ENCODE measurements around the gene ZFYVE9.
A peak's percentile ranks its signal among the peaks of the same experiment; 100 is the strongest.

The ZFYVE9 gene

GRCh38 chr1:52355847-52356505, 214.1 kb downstream of the ZFYVE9 start:
- Histone ChIP-seq H3K9ac (ENCODE audit: low read depth, low read length) (no peak overlapping the region), H3K9me3 (replicated peaks; ENCODE audit: low read length) (no peaks in the 10 kb centered on the region), H3K4me2 (ENCODE audit: low read length) (no peak overlapping the region), H3K27me3 (ENCODE audit: control insufficient read depth, insufficient read depth, low read length) (no peaks in the 10 kb centered on the region), H3K4me1 (ENCODE audit: control insufficient read depth, insufficient read depth, low read length) (peaks cover 4% of the 10 kb centered on the region), H3K36me3 (ENCODE audit: insufficient read depth, low read length) (peaks cover 93% of the 10 kb centered on the region), H3K4me3 (ENCODE audit: low read length) (no peak overlapping the region)

DNA sequence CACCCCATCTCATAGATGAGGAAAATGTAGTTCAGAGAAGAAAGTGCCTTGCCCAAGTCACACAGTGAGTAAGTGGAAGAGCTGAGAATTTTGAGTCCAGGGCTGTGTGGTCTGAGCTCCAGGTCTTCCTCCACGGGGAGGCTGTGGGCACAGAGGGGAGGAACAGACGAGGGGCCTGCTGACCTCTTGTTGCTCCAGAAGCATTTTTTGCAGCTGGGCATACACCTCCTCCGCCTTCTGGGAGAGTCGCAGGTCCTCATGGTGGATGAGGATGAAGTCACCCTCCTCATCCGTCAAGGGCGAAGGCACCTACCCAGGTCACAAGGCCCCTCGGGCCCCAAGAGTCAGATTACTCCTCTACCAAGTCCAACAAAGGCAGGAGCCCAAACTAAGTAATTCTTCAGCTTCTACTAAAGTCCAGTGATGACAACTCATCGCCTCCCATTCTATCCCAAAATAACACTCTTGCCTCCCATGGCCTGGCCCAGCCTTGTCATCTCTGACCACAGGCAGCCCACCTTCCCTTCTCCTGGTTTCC, 215.0 kb downstream of the ZFYVE9 start:
- Histone ChIP-seq H3K4me1 (ENCODE audit: control insufficient read depth, insufficient read depth, low read length) (no peaks in the 10 kb centered on the region), H3K9ac (ENCODE audit: low read depth, low read length) (no peak overlapping the region), H3K4me3 (ENCODE audit: low read length) (no peak overlapping the region)

GRCh38 chr1:52357397-52357796, 215.5 kb downstream of the ZFYVE9 start:
- H3K9ac ChIP-seq (ENCODE audit: low read depth, low read length) = no peak overlapping the region
- no peak overlapping the region for H3K4me3 ChIP-seq (ENCODE audit: low read length)
- H3K4me1 ChIP-seq (ENCODE audit: control insufficient read depth, insufficient read depth, low read length) = no peaks in the 10 kb centered on the region
- H3K4me2 ChIP-seq (ENCODE audit: low read length) = no peak overlapping the region
- no peaks in the 10 kb centered on the region for H3K27me3 ChIP-seq (ENCODE audit: control insufficient read depth, insufficient read depth, low read length)
- peaks cover 97% of the 10 kb centered on the region for H3K36me3 ChIP-seq (ENCODE audit: insufficient read depth, low read length)
- H3K9me3 ChIP-seq (replicated peaks; ENCODE audit: low read length) = no peaks in the 10 kb centered on the region

More for the DNA sequence above, 215.0 kb downstream of the ZFYVE9 start:
- H3K27me3 ChIP-seq (ENCODE audit: control insufficient read depth, insufficient read depth, low read length) = no peaks in the 10 kb centered on the region
- H3K4me2 ChIP-seq (ENCODE audit: low read length) = no peak overlapping the region
- no peaks in the 10 kb centered on the region for H3K9me3 ChIP-seq (replicated peaks; ENCODE audit: low read length)
- peaks cover 96% of the 10 kb centered on the region for H3K36me3 ChIP-seq (ENCODE audit: insufficient read depth, low read length)

DNA sequence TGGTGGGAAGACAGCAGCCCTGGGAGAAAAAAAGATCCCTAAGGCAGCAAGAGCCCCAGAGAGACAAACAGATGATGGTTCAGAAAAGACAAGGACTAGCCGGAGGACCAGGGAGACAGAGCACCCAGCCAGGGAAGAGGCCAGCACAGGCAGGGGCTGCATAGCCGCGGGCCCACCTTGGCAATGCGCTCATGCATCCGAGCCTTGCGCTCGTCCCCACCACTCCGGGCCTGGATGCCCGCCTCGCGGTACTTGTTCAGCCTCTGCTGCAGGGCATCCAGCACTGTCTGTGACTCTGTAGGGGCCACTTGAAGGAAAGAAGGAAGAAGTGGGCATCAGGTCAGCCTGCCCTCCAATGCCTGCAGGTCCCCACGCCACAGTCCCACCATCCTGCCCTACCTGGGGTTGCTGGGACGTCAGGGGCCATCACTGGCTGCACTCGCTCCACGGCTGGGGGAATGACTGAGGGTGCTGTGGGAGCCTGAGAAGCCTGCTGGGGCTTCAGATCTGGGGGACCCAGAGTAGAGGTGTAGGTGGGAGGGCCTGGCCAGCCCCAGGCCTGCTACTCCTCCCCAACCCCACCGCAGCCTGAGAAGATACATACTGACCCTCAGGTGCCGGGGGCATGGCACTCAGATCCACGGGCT, 217.1 kb downstream of the ZFYVE9 start:
- Histone ChIP-seq H3K9me3 (replicated peaks; ENCODE audit: low read length) (no peaks in the 10 kb centered on the region), H3K36me3 (ENCODE audit: insufficient read depth, low read length) (peaks cover 88% of the 10 kb centered on the region), H3K4me2 (ENCODE audit: low read length) (no peak overlapping the region), H3K9ac (ENCODE audit: low read depth, low read length) (no peak overlapping the region), H3K27me3 (ENCODE audit: control insufficient read depth, insufficient read depth, low read length) (no peaks in the 10 kb centered on the region), H3K4me3 (ENCODE audit: low read length) (no peak overlapping the region), H3K4me1 (ENCODE audit: control insufficient read depth, insufficient read depth, low read length) (no peaks in the 10 kb centered on the region)

DNA sequence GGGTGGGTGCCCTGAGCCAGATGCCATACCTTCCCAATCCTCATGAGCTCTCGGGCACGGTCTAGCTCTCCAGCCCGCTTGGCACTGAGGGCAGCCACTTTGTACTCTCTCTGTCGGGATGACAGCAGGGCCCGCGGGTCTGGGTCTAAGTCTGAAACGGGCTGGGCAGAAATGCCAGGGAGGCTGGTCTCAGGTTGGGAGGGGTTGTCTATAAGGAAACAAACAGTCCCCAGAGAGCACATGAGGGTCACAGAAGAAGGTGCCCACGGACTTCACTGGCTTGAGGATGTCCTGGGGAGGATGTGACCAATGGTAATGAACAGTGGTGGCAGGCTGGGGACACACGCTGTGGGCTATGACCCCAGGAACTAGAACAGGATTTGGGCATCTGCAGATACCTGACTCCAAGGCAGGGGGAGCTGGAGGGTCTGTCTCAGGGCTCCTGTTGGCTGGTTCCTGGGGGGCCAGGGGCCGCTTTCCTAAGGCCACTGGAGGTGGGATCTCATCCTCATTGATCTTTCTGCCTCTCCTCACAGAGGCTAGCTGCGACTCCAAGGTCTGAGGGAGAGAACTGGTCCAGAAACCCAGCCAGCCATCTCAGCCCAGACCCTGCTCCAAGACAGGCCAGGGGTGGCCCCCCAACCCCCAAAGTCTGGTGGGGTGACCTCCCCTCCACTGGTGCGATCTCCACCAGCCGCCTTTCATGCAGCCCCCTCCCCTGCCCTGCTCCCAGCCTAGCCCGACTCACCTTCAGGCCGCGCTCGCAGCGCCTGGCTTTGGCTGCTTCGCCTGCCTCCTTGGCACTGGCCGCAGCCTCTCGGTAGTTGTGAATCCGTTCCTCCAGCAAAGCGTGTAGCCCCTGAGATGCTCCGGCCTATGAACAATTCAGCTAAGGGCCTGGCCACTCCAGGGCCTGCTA, 218.0 kb downstream of the ZFYVE9 start:
- Histone ChIP-seq H3K27me3 (ENCODE audit: control insufficient read depth, insufficient read depth, low read length) (no peaks in the 10 kb centered on the region), H3K9ac (ENCODE audit: low read depth, low read length) (no peak overlapping the region), H3K36me3 (ENCODE audit: insufficient read depth, low read length) (peaks cover 79% of the 10 kb centered on the region), H3K4me1 (ENCODE audit: control insufficient read depth, insufficient read depth, low read length) (peaks cover 9% of the 10 kb centered on the region), H3K4me3 (ENCODE audit: low read length) (no peak overlapping the region), H3K4me2 (ENCODE audit: low read length) (no peak overlapping the region), H3K9me3 (replicated peaks; ENCODE audit: low read length) (no peaks in the 10 kb centered on the region)

GRCh38 chr1:52360595-52360968, 218.7 kb downstream of the ZFYVE9 start:
- Histone ChIP-seq H3K4me1 (ENCODE audit: control insufficient read depth, insufficient read depth, low read length) (peaks cover 12% of the 10 kb centered on the region), H3K9me3 (replicated peaks; ENCODE audit: low read length) (no peaks in the 10 kb centered on the region), H3K27me3 (ENCODE audit: control insufficient read depth, insufficient read depth, low read length) (no peaks in the 10 kb centered on the region), H3K4me3 (ENCODE audit: low read length) (no peak overlapping the region), H3K9ac (ENCODE audit: low read depth, low read length) (no peak overlapping the region), H3K36me3 (ENCODE audit: insufficient read depth, low read length) (peaks cover 72% of the 10 kb centered on the region), H3K4me2 (ENCODE audit: low read length) (no peak overlapping the region)

DNA sequence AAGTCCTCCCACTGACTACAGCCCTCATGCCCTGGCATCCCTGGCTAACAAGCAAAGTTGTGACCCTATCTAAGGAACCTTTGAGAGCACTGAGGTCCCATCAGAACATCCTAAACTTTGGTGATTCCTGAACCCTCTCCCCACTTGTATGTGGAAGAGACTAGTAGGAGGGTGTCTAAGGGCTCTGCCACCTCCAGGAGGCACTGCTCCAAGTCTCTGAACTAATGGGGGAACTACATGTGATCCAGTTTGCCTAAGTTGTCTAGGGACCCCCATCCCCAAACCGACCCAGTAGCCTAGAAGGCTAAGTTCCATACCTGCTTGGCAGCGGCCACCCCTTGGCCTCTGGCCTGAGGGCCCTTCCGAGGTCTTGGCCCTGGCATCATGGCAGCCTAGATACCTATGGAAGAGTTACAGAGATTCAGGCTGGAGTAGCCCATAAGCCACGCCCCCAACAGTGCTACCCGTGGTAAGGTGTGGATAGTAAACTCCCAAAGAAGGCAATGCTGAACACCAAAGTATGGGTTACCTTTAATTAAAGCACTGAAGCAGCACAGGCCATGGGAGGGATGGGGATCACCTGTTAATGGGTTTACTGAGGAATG, 222.4 kb downstream of the ZFYVE9 start:
- H3K36me3 ChIP-seq (ENCODE audit: insufficient read depth, low read length) = peaks cover 35% of the 10 kb centered on the region
- no peaks in the 10 kb centered on the region for H3K27me3 ChIP-seq (ENCODE audit: control insufficient read depth, insufficient read depth, low read length)
- H3K4me2 ChIP-seq (ENCODE audit: low read length) = peak overlapping the region; percentile 95
- peak overlapping the region; percentile 94 for H3K4me3 ChIP-seq (ENCODE audit: low read length)
- no peaks in the 10 kb centered on the region for H3K9me3 ChIP-seq (replicated peaks; ENCODE audit: low read length)
- peaks cover 16% of the 10 kb centered on the region for H3K4me1 ChIP-seq (ENCODE audit: control insufficient read depth, insufficient read depth, low read length)
- peak overlapping the region; percentile 95 for H3K9ac ChIP-seq (ENCODE audit: low read depth, low read length)

DNA sequence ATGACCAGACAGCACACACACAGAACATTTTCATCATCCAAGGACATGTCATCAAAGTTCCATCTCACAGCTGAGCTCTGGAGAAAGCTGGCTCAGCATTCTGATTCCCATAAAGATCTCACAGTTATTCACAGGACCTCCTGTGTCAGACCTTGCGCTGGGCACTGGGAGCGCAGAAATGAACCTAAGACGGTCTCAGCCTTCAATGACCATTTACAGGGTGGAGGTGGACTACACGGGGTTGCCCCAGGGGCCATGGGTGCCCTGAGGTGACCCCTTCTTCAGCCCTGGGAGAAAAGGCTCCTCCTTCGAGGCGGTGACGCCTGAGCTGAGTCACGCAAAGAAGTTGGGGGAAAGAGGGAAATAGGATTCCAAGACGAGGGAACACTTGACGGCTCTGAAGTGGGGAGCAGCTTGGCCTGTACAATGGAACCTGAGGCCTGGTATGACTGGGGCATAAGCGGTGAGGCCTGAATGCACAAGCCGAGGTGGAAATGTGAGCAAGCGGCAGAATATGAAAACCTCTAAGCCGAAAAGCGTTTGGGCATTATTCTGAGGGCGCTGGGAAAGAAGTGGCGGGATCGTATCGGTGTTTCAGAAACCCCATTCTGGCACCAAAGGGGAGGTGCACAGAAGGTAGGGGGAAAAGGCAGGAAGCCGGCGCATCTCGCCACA, 223.3 kb downstream of the ZFYVE9 start:
- Histone ChIP-seq H3K36me3 (ENCODE audit: insufficient read depth, low read length) (peaks cover 27% of the 10 kb centered on the region), H3K4me1 (ENCODE audit: control insufficient read depth, insufficient read depth, low read length) (peaks cover 16% of the 10 kb centered on the region)

DNA sequence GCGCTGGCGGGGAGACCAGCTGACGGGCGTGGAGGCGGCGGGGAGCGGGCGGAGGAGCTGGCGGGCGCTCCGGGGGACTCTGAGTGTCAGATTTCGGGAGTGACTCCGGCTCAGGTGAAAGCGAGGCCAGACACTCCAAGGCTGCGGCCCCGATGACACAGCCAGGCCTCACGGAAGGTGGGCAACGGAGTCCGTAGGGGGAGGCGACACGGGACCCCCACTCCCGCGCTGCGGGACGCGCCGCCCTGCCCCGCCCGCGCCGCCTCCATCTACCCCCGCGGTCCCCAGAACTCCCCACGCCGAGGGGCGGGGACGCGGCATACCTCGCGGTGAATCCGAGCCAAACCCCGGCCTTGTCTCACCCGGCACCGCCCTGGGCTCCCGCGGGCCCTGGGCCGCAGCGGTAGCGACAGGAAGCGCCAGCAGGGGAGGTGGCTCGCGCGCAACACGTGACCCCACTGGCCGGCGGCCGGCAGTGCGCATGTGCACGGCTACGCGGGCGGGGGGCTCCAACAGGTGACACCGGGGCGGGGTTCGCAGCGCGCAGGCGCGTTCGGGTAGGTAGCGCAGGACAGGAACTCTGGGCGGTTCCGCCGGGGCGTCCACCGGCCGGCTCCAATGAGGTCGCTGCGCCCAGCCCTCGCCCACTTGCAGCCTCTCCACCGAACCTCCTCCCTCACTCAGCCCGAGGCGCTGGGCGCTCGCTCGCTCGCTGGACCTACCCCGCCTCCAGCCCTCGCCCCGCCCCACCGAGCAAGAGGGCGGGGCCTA, 224.0 kb downstream of the ZFYVE9 start, which contains the start of gene CC2D1B:
Gene CC2D1B (minus strand): TSS at position 460 of the 771 bp plus-strand sequence. CDS start 1,585 bp downstream, outside the sequence.
- Histone ChIP-seq H3K9me3 (replicated peaks; ENCODE audit: low read length) (no peaks in the 10 kb centered on the region), H3K27me3 (ENCODE audit: control insufficient read depth, insufficient read depth, low read length) (no peaks in the 10 kb centered on the region), H3K4me3 (ENCODE audit: low read length) (peak within 1 kb of the TSS; percentile 94), H3K4me1 (ENCODE audit: control insufficient read depth, insufficient read depth, low read length) (peaks cover 16% of the 10 kb centered on the region), H3K4me2 (ENCODE audit: low read length) (peak within 1 kb of the TSS; percentile 95), H3K9ac (ENCODE audit: low read depth, low read length) (peak within 1 kb of the TSS; percentile 95), H3K36me3 (ENCODE audit: insufficient read depth, low read length) (peaks cover 20% of the 10 kb centered on the region)

More for the DNA sequence above, 223.3 kb downstream of the ZFYVE9 start:
- Histone ChIP-seq H3K4me2 (ENCODE audit: low read length) (peak overlapping the region; percentile 95), H3K9me3 (replicated peaks; ENCODE audit: low read length) (no peaks in the 10 kb centered on the region), H3K27me3 (ENCODE audit: control insufficient read depth, insufficient read depth, low read length) (no peaks in the 10 kb centered on the region), H3K4me3 (ENCODE audit: low read length) (peak overlapping the region; percentile 94), H3K9ac (ENCODE audit: low read depth, low read length) (peak overlapping the region; percentile 95)

DNA sequence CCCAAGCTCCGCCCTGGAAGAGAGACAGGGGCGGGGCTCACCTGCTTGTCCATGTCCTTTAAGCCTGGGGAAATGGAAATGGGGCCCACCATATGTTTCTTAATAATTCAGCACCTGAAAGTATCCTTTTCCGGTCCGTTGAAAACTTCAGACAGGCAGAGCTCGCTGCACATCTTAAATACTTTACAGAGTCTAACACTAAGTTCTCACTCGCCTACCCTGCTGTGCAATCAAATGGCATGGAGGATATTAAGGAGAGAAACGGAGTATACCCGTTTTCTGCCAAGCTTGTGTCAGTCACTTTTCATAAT, 224.6 kb downstream of the ZFYVE9 start:
- peak overlapping the region; percentile 94 for H3K4me3 ChIP-seq (ENCODE audit: low read length)
- H3K36me3 ChIP-seq (ENCODE audit: insufficient read depth, low read length) = peaks cover 14% of the 10 kb centered on the region
- peak overlapping the region; percentile 95 for H3K9ac ChIP-seq (ENCODE audit: low read depth, low read length)
- no peaks in the 10 kb centered on the region for H3K27me3 ChIP-seq (ENCODE audit: control insufficient read depth, insufficient read depth, low read length)
- H3K4me1 ChIP-seq (ENCODE audit: control insufficient read depth, insufficient read depth, low read length) = peaks cover 16% of the 10 kb centered on the region
- H3K4me2 ChIP-seq (ENCODE audit: low read length) = peak overlapping the region; percentile 95
- no peaks in the 10 kb centered on the region for H3K9me3 ChIP-seq (replicated peaks; ENCODE audit: low read length)
